ENCODE measurements around the gene EPHA3. TPM values are rescaled to one million over a fixed set of nuclear protein-coding genes. Genes with fewer than 3 reads are reported as not detected.

Gene EPHA3
- total RNA-seq, 1 experiment from 2014 or later, result not detected

DNA sequence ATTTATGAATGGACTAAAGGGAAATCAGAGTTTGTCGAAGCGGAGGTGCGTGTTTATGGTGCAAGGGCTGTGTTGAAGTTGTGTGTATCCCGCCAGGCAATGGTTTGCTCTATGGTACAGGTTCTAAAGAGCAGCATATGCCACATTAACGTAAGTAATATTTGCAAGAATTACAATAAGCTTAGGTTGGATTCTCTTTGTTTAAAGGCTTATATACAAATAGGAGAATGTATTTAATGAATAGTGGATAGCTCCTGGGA is 800 bp downstream of the EPHA3 start:
- CTCF ChIA-PET, result no interaction called here
- BruUV-seq (replicated peaks), result no TSS peak
- no peaks in the 10 kb centered on the region for H3K36me3 Mint-ChIP-seq (ENCODE audit: insufficient read depth, unreplicated experiment)
- H3K27me3 ChIP-seq (replicated peaks; ENCODE audit: control insufficient read depth, insufficient read depth, low read length), result no peaks in the 10 kb centered on the region; the same call in 1 of the 2 replicates
- H3K4me1 ChIP-seq, result no peaks in the 10 kb centered on the region
- POLR2A ChIA-PET, result no interaction called here
- H3K36me3 ChIP-seq (ENCODE audit: control insufficient read depth, insufficient read depth, low read length), result no peaks in the 10 kb centered on the region
- peaks cover 7% of the 10 kb centered on the region for H3K4me1 Mint-ChIP-seq (ENCODE audit: low read depth, unreplicated experiment)
- peaks cover 17% of the 10 kb centered on the region for H3K27me3 Mint-ChIP-seq (ENCODE audit: insufficient read depth, unreplicated experiment)
- H3K4me3 ChIP-seq (ENCODE audit: low read depth, low read length), result no peak overlapping the region
- H3K9me3 ChIP-seq, result no peaks in the 10 kb centered on the region
- DNase-seq, result no peak
- H3K27ac Mint-ChIP-seq (ENCODE audit: unreplicated experiment), result no peak overlapping the region
- TF ChIP-seq, protein P1, sequence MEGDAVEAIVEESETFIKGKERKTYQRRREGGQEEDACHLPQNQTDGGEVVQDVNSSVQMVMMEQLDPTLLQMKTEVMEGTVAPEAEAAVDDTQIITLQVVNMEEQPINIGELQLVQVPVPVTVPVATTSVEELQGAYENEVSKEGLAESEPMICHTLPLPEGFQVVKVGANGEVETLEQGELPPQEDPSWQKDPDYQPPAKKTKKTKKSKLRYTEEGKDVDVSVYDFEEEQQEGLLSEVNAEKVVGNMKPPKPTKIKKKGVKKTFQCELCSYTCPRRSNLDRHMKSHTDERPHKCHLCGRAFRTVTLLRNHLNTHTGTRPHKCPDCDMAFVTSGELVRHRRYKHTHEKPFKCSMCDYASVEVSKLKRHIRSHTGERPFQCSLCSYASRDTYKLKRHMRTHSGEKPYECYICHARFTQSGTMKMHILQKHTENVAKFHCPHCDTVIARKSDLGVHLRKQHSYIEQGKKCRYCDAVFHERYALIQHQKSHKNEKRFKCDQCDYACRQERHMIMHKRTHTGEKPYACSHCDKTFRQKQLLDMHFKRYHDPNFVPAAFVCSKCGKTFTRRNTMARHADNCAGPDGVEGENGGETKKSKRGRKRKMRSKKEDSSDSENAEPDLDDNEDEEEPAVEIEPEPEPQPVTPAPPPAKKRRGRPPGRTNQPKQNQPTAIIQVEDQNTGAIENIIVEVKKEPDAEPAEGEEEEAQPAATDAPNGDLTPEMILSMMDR (IDR thresholded peaks at IDR 0.05; ENCODE audit: insufficient read depth in 1 of 2, low read depth in 1 of 2, low read length in 1 of 2, severe bottlenecking in 1 of 2, unreplicated experiment in 1 of 2), result no peak
- no peaks in the 10 kb centered on the region for H3K9me3 Mint-ChIP-seq (ENCODE audit: unreplicated experiment)
- peak overlapping the region; percentile 78 for H3K4me3 Mint-ChIP-seq (ENCODE audit: unreplicated experiment)
- intact Hi-C loops (cut with micrococcal nuclease; ENCODE audit: unreplicated experiment), result no loop called here

DNA sequence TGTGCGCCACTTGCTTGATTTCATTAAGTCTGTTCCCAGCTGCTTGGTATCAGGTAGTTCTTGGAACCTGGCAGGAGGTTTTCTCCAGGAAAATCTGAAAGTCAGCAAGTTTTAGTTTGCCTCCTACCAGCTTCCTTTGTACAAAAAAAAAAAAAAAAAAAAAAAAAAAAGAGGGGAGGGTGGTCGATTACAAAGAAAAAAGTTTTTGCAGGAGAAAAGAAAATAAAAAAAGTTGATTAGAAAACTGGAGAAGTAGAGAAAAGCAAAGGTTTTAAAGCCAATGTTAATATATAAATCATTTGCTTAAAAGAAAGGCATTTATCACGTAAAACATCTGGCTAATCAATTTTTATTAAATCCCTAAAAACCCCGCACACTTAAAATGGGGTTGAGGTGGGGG is 5.9 kb downstream of the EPHA3 start:
- Mint-ChIP-seq H3K27ac (ENCODE audit: unreplicated experiment) (no peak overlapping the region), H3K4me3 (ENCODE audit: unreplicated experiment) (no peak overlapping the region), H3K9me3 (ENCODE audit: unreplicated experiment) (no peaks in the 10 kb centered on the region), H3K27me3 (ENCODE audit: insufficient read depth, unreplicated experiment) (no peaks in the 10 kb centered on the region), H3K4me1 (ENCODE audit: low read depth, unreplicated experiment) (no peaks in the 10 kb centered on the region), H3K36me3 (ENCODE audit: insufficient read depth, unreplicated experiment) (no peaks in the 10 kb centered on the region)
- Histone ChIP-seq H3K36me3 (ENCODE audit: control insufficient read depth, insufficient read depth, low read length) (no peaks in the 10 kb centered on the region), H3K4me1 (no peaks in the 10 kb centered on the region), H3K27me3 (replicated peaks; ENCODE audit: control insufficient read depth, insufficient read depth, low read length) (no peaks in the 10 kb centered on the region), H3K4me3 (ENCODE audit: low read depth, low read length) (no peak overlapping the region), H3K9me3 (no peaks in the 10 kb centered on the region)
- no TSS peak for BruUV-seq (replicated peaks)
- DNase-seq, result no peak
- TF ChIP-seq, protein P1 (IDR thresholded peaks at IDR 0.05; ENCODE audit: insufficient read depth in 1 of 2, low read depth in 1 of 2, low read length in 1 of 2, severe bottlenecking in 1 of 2, unreplicated experiment in 1 of 2), result no peak
- intact Hi-C loops (cut with micrococcal nuclease; ENCODE audit: unreplicated experiment), result loop anchor here (5.0 kb wide), 1 partner anchor 739 kb away; no protein-coding TSS in a partner anchor
- POLR2A ChIA-PET, result no interaction called here
- CTCF ChIA-PET, result no interaction called here

DNA sequence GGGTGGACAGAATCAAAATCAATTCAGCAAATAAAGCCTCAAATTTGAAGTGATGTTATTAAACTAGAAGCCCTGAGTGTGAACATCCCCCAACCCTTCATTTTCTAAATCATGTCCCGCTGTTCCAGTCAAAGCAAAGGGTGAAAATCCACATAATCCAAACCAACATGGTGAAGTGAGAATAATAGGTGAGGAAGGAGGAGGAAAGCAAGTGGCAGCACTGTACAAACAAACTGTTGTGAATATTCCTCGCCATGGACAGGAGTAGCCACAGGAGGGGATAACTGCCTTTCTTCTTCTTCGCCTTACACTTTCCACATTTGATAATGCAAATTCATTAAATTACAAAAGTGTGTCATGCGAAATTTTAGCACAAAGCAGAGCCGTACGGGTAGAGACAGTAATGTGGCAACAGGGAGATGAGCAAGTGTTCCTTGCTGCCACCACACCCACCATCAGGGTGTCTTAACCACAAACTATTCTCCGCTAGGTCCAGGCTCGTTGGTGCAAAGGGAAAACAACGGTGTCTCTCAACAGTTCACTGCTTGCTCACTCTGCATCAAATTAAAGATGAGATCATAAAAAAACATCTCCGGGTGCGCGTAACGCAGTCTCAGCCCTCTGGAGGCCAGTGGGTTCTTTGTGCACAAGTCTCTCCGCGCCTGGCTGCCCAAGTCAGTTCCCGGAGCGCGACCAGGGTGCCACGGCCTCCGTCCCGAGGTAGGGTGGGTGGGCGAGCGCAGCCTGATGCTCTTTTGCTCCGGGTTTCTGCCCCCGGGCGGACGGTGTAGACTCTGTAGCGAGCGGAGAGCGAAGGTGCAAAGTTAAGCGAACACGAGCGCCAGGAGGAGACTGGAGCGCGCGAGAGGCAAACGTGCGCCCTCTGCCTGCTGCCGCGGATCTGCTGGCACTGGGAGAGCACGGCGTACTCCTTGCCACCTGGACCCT is 6.7 kb downstream of the EPHA3 start:
- Mint-ChIP-seq H3K9me3 (ENCODE audit: unreplicated experiment) (no peaks in the 10 kb centered on the region), H3K4me1 (ENCODE audit: low read depth, unreplicated experiment) (no peaks in the 10 kb centered on the region), H3K4me3 (ENCODE audit: unreplicated experiment) (peak overlapping the region; percentile 67), H3K27ac (ENCODE audit: unreplicated experiment) (no peak overlapping the region), H3K36me3 (ENCODE audit: insufficient read depth, unreplicated experiment) (no peaks in the 10 kb centered on the region), H3K27me3 (ENCODE audit: insufficient read depth, unreplicated experiment) (no peaks in the 10 kb centered on the region)
- ChIA-PET POLR2A (no interaction called here), CTCF (no interaction called here)
- intact Hi-C loops (cut with micrococcal nuclease; ENCODE audit: unreplicated experiment), result loop anchor here (1.0 to 5.0 kb wide), 2 partner anchors 738 to 911 kb away; no protein-coding TSS in a partner anchor
- DNase-seq, result peak; percentile 61 to 67
- Histone ChIP-seq H3K4me3 (ENCODE audit: low read depth, low read length) (peak overlapping the region; percentile 30), H3K4me1 (no peaks in the 10 kb centered on the region), H3K9me3 (no peaks in the 10 kb centered on the region), H3K36me3 (ENCODE audit: control insufficient read depth, insufficient read depth, low read length) (no peaks in the 10 kb centered on the region), H3K27me3 (replicated peaks; ENCODE audit: control insufficient read depth, insufficient read depth, low read length) (no peaks in the 10 kb centered on the region)
- BruUV-seq (replicated peaks), result no TSS peak
- TF ChIP-seq, protein P1 (IDR thresholded peaks at IDR 0.05; ENCODE audit: insufficient read depth in 1 of 2, low read depth in 1 of 2, low read length in 1 of 2, severe bottlenecking in 1 of 2, unreplicated experiment in 1 of 2), result peak; percentile 49 to 83
